GM12873 (cell line): ENCODE measurements around the gene SLC44A1.

Source experiments
- CTCF ChIP-seq: IDR thresholded peaks from 2 replicates; pipeline ENCODE4 v1.5.1; 2012; ENCODE audit warnings: low read depth, mild to moderate bottlenecking, moderate library complexity, low read length, control low read depth; ENCODE audit not compliant: insufficient read depth; ENCODE audit errors: missing control alignments

Gene SLC44A1

GRCh38 chr9:105330201-105330600 lies 85.8 kb downstream of the SLC44A1 start:
- no peak for TF ChIP-seq CTCF

GRCh38 chr9:105330755-105331154 lies 86.3 kb downstream of the SLC44A1 start:
- no peak for TF ChIP-seq CTCF

GRCh38 chr9:105331160-105331559 lies 86.7 kb downstream of the SLC44A1 start:
- no peak for TF ChIP-seq CTCF

GRCh38 chr9:105331755-105332154 lies 87.3 kb downstream of the SLC44A1 start:
- no peak for TF ChIP-seq CTCF

GRCh38 chr9:105332471-105332870 lies 88.0 kb downstream of the SLC44A1 start:
- no peak for TF ChIP-seq CTCF

- TF ChIP-seq CTCF = no peak
Observed at GRCh38 chr9:105333076-105333475, 88.6 kb downstream of the SLC44A1 start.

- no peak for TF ChIP-seq CTCF
Observed at GRCh38 chr9:105333811-105334210, 89.4 kb downstream of the SLC44A1 start.

- no peak for TF ChIP-seq CTCF
Observed at GRCh38 chr9:105338308-105338707, 93.9 kb downstream of the SLC44A1 start.
